ENCODE data around the gene RGMA.

RGMA gene

DNA sequence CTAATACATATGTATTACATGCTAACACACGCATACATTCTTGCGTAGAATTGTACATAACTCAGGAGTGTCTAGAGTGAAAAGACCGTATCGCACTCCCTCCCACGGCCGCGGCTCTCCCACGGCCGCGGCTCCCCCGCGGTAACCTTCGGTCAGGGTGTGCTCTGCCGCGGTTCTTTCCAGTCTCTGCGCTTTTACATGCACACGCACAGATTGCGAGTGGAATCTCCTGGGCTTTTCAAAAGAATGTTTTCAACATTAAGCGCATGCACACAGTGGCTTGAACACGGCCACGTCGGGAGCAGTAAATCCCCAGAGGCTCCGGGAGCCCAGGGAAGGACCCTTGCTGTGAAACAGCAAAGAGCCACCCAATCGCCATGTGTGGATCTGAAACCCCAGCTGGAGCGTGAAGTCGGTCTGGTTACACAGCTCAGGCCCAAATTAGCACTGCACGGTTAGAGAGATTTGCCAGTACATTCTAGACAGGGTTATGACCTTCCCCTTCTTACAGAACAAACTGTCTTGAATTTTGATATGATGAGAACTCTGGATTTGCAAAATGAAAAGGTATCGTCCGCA is 805 bp upstream of the RGMA start:
- no peak for DNase-seq

GRCh38 chr15:93088200-93088980 is 621 bp downstream of the RGMA start:
- peak; percentile 8 for DNase-seq

DNA sequence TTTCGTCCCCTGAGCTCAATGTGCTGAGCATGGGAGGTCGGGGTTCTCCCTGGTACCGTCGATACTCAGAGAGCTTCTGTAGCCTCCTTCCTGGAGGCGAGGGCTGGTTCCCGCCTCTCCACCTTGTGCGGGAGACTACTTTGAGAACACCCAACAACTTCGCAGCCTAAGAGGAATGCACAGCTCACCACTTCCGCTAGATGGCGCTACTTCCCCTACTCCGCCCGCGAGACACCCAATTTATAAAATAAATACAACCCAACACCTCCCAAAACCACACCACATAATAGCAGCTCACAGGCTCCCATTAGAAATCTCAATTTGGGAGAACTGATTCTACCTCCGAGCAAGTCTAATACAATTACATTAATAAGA is 1.2 kb downstream of the RGMA start:
- DNase-seq: peak; percentile 67

GRCh38 chr15:93086791-93087190 is 2.2 kb downstream of the RGMA start:
- no peak for DNase-seq

DNA sequence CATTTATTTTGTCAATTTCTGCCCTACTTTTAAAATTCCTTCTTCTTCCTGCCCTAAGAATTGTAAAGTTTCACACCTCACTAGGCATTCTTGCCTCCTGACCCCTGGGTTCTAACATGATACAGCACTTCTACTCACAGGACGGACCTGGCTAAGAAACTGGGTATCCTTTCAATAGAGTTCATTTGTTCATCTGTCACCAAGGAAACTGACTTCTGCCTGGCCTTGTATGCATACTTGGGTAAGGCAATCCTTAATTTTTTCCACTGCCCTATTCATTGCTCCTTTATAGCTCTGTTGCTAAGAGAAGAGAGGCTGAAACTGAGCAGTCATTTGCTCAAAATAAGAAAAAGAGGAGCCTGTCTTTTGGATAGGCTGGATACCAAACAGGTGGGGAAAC is 3.3 kb downstream of the RGMA start:
- no peak for DNase-seq

GRCh38 chr15:93082861-93083260 is 6.2 kb downstream of the RGMA start:
- no peak for DNase-seq

- DNase-seq: no peak
Measured at GRCh38 chr15:93081399-93081798, 7.6 kb downstream of the RGMA start.

GRCh38 chr15:93080451-93080850 is 8.6 kb downstream of the RGMA start:
- no peak for DNase-seq

- no peak for DNase-seq
Measured at GRCh38 chr15:93076875-93077274, 12.1 kb downstream of the RGMA start.

DNA sequence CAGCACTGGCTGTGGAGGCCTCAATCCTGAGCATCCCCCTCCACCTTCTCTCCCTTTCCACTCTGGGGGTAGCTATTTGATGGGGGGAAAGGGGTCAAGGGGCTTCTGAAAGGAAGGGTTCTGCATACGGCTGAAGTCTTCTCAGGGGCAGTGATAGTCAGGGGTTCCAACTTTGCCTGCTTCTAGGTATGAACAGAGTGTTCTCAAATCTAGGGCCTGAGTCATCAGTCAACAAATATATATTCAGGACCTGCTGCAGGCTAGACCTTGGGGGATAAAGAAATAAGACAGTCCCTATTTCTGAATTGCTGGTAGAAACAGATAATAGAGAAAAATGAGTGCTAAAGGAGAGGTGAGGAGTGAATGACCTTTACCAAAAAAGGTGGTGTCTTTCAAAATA is 12.8 kb downstream of the RGMA start:
- no peak for DNase-seq

DNA sequence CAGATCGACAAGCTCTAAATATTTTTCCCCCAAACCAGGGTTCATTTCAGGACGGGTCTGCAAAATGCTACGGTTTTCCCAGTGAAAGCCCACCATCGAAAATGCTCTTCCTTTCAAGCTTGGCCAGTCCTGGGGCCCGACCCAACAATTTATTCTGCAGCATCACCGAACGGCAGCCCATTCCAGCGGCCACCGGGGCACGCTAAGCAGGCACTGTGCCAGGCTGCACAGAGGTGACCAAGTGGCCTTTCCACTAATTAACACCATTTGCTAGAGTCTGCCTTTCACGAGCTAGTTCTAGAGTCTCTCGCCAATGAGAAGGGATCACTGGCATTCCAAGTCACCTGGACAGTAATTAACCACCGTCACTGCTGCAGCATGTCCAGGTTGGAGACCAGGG is 14.4 kb downstream of the RGMA start:
- no peak for DNase-seq

- no peak for DNase-seq
Measured at GRCh38 chr15:93073465-93073952, 15.5 kb downstream of the RGMA start.

DNA sequence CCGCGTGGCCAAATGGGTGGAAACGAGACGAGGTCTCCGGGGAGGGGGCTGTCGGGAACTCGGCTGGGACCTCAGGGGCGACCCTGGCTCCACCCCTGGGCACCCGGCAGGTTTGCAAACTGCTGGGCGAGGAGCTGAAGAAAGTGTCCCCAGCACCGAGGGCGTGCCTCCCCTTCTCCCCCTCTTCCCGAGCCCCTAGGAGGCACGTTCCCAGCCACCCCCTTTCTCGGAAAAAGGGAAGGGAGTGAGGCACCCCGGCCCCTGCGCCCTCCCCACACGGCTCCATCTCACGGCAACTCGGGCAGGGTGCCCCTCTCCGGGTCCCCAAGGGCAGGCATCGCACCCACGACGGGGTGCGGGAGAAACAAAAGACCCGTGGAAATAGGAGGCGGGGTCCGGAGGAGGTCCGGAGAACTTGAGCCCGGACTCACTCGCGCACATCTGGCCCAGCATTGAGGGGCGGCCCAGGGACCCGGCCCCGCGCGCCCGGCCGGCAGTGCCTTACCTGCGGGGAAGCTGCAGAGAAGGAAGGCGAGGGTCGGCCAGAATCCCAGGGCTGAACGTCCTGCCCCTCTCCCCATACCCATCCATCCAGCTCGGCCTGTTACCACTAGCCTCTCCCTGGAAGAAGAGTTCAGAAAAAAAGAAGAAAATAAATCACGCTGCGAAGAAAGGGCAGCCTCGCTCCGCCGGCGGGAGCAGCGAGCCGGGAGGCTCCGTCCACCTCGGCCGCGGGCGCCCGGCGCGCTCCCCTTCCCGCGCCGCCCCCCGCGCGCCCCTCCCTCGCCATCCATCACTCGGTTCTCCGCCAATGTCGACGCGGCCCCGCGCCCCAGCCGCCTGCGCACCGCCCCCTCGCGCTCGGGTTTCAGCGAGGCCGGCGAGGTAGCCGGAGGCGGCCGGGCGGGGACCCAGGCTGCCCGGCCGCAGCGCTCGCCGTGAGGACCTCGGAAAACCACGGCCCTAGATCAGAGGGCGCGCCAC is 16.3 kb downstream of the RGMA start:
- no peak for DNase-seq

DNA sequence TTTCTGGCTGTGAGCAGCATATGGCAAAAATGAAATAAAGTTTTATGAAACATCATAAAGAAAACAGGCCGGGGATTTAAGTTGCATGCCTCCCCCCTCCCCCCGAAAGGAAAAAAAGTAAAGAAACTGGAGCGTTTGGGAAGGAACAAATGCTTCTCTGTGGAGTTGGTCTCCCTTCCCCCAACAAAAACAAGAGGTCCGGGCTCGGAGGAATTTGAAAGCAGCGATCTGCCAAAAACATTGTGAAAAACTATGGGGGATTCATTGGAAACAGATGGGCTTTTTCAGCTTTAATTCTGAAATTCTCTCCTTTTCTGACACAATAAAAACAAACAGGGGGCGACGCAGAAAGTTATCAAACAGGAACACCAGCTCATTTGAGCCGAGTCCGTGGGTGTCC is 17.0 kb downstream of the RGMA start:
- DNase-seq: no peak

- DNase-seq: no peak
Measured at GRCh38 chr15:93071469-93071936, 17.5 kb downstream of the RGMA start.

DNA sequence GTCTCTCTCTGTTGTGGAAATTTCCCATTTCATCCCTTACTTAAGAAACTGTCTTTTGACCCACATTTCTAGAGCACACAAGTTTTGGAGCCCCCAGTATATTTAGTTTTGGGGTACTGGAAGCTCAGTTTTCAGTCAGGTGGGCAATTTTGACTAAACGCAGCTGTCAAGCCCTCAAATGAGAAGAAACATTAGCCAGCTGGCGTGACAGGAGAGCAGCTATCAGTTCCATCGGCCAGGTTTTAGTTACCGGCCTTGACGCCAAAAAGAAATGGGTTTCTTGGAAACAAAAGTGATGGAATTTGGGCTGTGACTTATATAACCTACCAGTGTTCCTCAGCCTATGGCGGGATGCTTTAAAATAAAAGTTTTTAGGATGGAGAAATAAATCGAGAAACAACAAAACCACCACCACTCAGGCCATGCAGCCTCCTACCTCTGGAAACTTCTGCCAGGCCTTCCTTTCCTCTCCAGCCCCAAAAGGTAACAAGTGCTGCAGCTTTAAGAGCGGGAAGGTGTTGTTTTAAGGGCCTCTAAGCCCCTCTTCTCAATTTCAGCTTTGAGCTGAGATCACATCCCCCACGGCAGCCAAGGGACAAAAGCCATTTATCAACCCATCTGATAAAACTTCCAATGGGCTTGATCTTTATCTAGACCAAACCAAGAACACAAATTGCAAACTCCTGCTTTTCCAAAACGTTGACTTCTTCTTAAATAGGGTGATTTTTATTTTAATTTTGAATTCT is 18.3 kb downstream of the RGMA start:
- DNase-seq: no peak

- DNase-seq: no peak
Measured at GRCh38 chr15:93070132-93070531, 18.9 kb downstream of the RGMA start.

- DNase-seq: no peak
Measured at GRCh38 chr15:93068581-93069199, 20.3 kb downstream of the RGMA start.

GRCh38 chr15:93067649-93068085 is 21.3 kb downstream of the RGMA start:
- DNase-seq: no peak

GRCh38 chr15:93066834-93067648 is 22.0 kb downstream of the RGMA start:
- DNase-seq: no peak

GRCh38 chr15:93066224-93066681 is 22.8 kb downstream of the RGMA start:
- DNase-seq: no peak
